HCT116 (cell line): ENCODE data around the gene OSBPL8.

Source experiments
- CBX3 ChIP-seq: IDR thresholded peaks from 2 replicates; pipeline ENCODE4 v1.6.1; 2012; ENCODE audit warnings: low read depth
- CEBPB ChIP-seq: IDR thresholded peaks from 2 replicates; pipeline ENCODE4 v1.6.1; 2012; ENCODE audit warnings: low read depth
- EZH2 ChIP-seq: fragments of 200-600 bp; sonication (generic); IDR thresholded peaks from 2 replicates; pipeline ENCODE4 v1.6.1; 2017; ENCODE audit warnings: antibody characterized with exemption, mixed run types
- JUND ChIP-seq: IDR thresholded peaks from 2 replicates; pipeline ENCODE4 v1.6.1; 2012
- POLR2A ChIP-seq: IDR thresholded peaks from 2 replicates; pipeline ENCODE4 v1.7.0; 2011; ENCODE audit warnings: borderline replicate concordance; ENCODE audit not compliant: insufficient read depth, insufficient read length; ENCODE audit errors: extremely low read depth
- YY1 ChIP-seq: IDR thresholded peaks from 2 replicates; pipeline ENCODE4 v1.6.1; 2011; ENCODE audit warnings: low read length, low read depth, moderate library complexity, mild to moderate bottlenecking; ENCODE audit not compliant: insufficient replicate concordance; ENCODE audit errors: extremely low read depth
- ZFX ChIP-seq: fragments of 450-650 bp; IDR thresholded peaks from 2 replicates; pipeline ENCODE4 v1.6.1; 2017
- ZNF274 ChIP-seq: fragments of 200-500 bp; sonication (Bioruptor generic); IDR thresholded peaks from 2 replicates; pipeline ENCODE4 v1.6.1; 2014; ENCODE audit warnings: mild to moderate bottlenecking, low read depth, low read length, inconsistent platforms
- TF ChIP-seq, protein P1 (sequence below), 3 experiments: fragments of 200-600 bp in 1 of 3; sonication (generic) in 1 of 3; IDR thresholded peaks in 2 of 3; conservative IDR thresholded peaks in 1 of 3; 2 replicates each; pipeline ENCODE4 v1.5.1; 2012 to 2017; ENCODE audit warnings: low read depth in 2 of 3, low read length in 2 of 3, antibody characterized with exemption in 1 of 3, borderline replicate concordance in 1 of 3, control low read depth in 1 of 3, mild to moderate bottlenecking in 1 of 3, mixed read lengths in 1 of 3, mixed run types in 1 of 3, moderate library complexity in 1 of 3; ENCODE audit not compliant: insufficient read depth in 1 of 3
- TF ChIP-seq, protein P2 (sequence below): IDR thresholded peaks from 2 replicates; pipeline ENCODE4 v1.6.1; 2012

DNA sequence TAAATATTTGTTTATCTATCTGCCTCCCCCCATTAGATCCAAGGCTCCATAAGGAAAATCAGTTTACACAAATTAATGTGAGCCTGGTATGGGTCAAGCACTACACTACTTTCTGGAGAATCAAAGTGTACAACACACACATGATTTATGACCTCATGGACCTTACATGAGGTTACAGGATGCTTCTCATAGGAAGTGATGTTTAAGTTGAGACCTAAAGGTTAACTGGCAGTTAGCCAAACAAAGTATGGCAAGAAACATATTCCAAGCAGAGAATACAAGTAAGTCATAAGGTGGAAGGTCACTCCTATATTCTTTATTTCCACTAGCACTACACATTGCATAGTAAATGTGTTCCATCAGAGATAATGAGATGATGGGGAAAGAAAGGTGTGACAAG is 39.2 kb downstream of the OSBPL8 start:
- TF ChIP-seq CBX3 (no peak), POLR2A (no peak), YY1 (no peak), JUND (no peak), ZFX (no peak), EZH2 (no peak), ZNF274 (no peak), CEBPB (no peak)
- TF ChIP-seq, protein P1, sequence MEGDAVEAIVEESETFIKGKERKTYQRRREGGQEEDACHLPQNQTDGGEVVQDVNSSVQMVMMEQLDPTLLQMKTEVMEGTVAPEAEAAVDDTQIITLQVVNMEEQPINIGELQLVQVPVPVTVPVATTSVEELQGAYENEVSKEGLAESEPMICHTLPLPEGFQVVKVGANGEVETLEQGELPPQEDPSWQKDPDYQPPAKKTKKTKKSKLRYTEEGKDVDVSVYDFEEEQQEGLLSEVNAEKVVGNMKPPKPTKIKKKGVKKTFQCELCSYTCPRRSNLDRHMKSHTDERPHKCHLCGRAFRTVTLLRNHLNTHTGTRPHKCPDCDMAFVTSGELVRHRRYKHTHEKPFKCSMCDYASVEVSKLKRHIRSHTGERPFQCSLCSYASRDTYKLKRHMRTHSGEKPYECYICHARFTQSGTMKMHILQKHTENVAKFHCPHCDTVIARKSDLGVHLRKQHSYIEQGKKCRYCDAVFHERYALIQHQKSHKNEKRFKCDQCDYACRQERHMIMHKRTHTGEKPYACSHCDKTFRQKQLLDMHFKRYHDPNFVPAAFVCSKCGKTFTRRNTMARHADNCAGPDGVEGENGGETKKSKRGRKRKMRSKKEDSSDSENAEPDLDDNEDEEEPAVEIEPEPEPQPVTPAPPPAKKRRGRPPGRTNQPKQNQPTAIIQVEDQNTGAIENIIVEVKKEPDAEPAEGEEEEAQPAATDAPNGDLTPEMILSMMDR (IDR thresholded peaks at IDR 0.05 in 2 of 3, conservative IDR thresholded peaks at IDR 0.05 in 1 of 3; ENCODE audit: borderline replicate concordance in 1 of 3, insufficient read depth in 1 of 3, low read depth in 2 of 3, low read length in 2 of 3): no peak
- TF ChIP-seq, protein P2, sequence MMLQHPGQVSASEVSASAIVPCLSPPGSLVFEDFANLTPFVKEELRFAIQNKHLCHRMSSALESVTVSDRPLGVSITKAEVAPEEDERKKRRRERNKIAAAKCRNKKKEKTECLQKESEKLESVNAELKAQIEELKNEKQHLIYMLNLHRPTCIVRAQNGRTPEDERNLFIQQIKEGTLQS: no peak
